MM.1S (cell line): Measurements from ENCODE around the gene MEF2C.

Experiments used
- CTCF ChIP-seq: fragments of 300-600 bp; sonication (generic); IDR thresholded peaks from 2 replicates; pipeline ENCODE4 v1.5.1; 2016; ENCODE audit warnings: antibody characterized with exemption, low read length, mixed read lengths
- EZH2 ChIP-seq: fragments of 300-600 bp; sonication (generic); optimal IDR thresholded peaks from 2 replicates; pipeline ENCODE3; 2017; ENCODE audit warnings: low read depth, mild to moderate bottlenecking, antibody characterized with exemption, low read length, mixed read lengths
- EZH2phosphoT487 ChIP-seq: fragments of 300-600 bp; sonication (generic); IDR thresholded peaks from 2 replicates; pipeline ENCODE4 v1.6.1; 2018; ENCODE audit warnings: antibody characterized with exemption, low read length

- TF ChIP-seq CTCF (no peak), EZH2 (no peak), EZH2phosphoT487 (no peak)
Observed at GRCh38 chr5:88858392-88858791, 24.6 kb downstream of the MEF2C start.
